AG09309 (cell line): ENCODE data around the gene SCNM1.
"Not testable (repeated sequence)": the region's sequence is repeated elsewhere in the genome, so short reads cannot be mapped to it uniquely, and the experiment has no call there.

ENCODE experiments used
- DNase-seq: peaks from one replicate; pipeline ENCODE4 v3.0.0-alpha.2; 2010; ENCODE audit warnings: low read depth
- H3K4me3 ChIP-seq: 2 replicates; pipeline ENCODE4 v1.5.1; 2011; ENCODE audit warnings: mild to moderate bottlenecking, low read depth, low read length, moderate library complexity; ENCODE audit not compliant: control insufficient read depth
- TF ChIP-seq, protein P1 (sequence below): IDR thresholded peaks from 2 replicates; pipeline ENCODE4 v1.5.1; 2011; ENCODE audit warnings: mild to moderate bottlenecking, low read depth, low read length, inconsistent platforms; ENCODE audit not compliant: insufficient read depth, control insufficient read depth; ENCODE audit errors: missing control alignments

Gene SCNM1

GRCh38 chr1:151199873-151200581 lies 34.1 kb downstream of the SCNM1 start:
- TF ChIP-seq, protein P1, sequence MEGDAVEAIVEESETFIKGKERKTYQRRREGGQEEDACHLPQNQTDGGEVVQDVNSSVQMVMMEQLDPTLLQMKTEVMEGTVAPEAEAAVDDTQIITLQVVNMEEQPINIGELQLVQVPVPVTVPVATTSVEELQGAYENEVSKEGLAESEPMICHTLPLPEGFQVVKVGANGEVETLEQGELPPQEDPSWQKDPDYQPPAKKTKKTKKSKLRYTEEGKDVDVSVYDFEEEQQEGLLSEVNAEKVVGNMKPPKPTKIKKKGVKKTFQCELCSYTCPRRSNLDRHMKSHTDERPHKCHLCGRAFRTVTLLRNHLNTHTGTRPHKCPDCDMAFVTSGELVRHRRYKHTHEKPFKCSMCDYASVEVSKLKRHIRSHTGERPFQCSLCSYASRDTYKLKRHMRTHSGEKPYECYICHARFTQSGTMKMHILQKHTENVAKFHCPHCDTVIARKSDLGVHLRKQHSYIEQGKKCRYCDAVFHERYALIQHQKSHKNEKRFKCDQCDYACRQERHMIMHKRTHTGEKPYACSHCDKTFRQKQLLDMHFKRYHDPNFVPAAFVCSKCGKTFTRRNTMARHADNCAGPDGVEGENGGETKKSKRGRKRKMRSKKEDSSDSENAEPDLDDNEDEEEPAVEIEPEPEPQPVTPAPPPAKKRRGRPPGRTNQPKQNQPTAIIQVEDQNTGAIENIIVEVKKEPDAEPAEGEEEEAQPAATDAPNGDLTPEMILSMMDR: no peak
- DNase-seq: peak; percentile 78
- peak overlapping the region; percentile 99 for H3K4me3 ChIP-seq

DNA sequence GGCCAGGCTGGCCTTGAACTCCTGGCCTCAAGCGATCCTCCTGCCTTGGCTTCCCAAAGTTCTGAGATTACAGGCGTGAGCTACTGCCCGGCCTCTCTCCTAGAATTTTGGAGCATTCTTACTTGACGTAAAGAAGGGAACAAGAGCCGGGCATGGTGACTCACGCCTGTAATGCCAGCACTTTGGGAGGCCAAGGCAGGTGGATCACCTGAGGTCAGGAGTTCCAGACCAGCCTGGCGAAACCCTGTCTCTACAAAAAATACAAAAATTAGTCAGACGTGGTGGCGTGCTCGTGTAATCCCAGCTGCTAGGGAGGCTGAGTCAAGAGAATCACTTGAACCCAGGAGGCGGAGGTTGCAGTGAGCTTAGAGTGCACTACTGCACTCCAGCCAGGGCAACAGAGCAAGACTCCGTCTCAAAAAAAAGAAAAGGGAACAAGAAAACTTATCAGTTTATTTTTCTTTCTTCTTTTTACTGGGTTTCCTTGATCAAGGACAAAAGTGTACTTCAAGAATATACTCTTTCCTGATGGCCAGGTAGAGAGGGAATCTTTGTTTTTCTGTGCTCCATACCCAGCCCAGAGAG lies 39.5 kb downstream of the SCNM1 start:
- DNase-seq, H3K4me3 ChIP-seq: not testable (repeated sequence)

- H3K4me3 ChIP-seq: no peak overlapping the region
- DNase-seq: no peak
- TF ChIP-seq, protein P1: no peak
Measured at GRCh38 chr1:151210830-151211229, 44.9 kb downstream of the SCNM1 start.

GRCh38 chr1:151211972-151212705 lies 46.2 kb downstream of the SCNM1 start:
- TF ChIP-seq, protein P1: no peak
- DNase-seq: no peak
- H3K4me3 ChIP-seq: no peak overlapping the region

DNA sequence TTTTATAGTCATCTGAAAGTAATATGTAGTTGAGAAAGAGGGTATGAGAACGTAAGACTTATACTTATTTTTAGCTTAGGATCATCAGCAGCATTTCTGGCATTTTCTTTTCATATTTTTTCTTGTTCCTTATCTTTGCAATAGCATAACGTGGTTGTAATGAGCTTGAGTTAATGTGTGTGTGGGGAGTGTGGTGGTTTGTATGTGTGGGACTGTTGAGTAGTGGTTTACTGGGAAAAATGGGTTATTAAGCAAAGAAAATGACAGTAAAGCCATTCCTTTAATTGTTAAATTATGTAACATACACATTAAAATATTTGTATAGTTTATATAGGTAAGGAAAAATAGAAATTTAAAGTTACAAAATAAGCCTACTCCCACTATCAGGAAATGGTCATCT lies 47.6 kb downstream of the SCNM1 start:
- DNase-seq: no peak
- no peak overlapping the region for H3K4me3 ChIP-seq
- TF ChIP-seq, protein P1: no peak
